GM04503 (cell line): ENCODE data around the gene AHRR.
"Not testable (repeated sequence)": the region's sequence is repeated elsewhere in the genome, so short reads cannot be mapped to it uniquely, and the experiment has no call there.

Source experiments
- DNase-seq: peaks from one replicate; pipeline ENCODE4 v3.0.0-alpha.2; 2012; ENCODE audit warnings: low read depth

AHRR gene

DNA sequence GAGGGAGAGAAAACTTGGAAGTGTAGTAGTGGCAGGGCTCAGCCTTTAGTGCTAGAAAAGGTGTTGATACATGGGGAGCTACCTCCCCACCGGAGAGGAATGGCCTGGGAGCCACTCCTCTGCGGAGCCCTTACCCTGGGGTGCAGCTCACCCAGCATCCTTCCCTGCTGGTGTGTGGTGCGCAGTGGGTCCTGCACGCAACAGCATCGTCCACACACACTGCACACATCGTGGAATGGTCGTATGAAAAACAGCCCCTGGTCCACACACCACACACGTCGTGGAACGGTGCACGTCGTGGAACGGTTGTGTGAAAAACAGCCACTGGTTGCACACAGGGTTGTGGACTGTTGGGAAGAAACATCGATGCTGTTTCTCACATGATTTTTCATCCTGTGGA, 16.1 kb upstream of the AHRR start:
- no peak for DNase-seq

- DNase-seq = no peak
Observed at GRCh38 chr5:306011-306805, 15.3 kb upstream of the AHRR start.

DNA sequence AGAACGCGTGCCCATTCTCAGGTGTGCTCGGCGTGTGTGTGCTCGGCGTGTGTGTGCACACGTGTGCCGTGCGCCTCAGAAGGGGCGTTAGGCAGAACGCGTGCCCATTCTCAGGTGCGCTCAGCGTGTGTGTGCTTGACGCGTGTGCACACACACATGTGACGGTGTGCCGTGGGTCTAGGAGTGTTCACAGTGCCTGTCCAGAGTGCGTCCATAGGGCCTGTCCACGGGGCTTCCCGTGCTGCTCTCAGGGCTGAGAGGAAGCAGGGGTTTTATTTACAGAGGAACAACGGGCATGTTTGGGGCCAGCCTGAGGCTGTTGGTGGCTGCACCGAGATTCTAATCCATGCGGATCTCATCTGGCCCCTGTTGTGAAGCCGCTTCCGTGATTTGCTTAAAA, 14.2 kb upstream of the AHRR start:
- DNase-seq = no peak

- no peak for DNase-seq
Observed at GRCh38 chr5:307794-308579, 13.5 kb upstream of the AHRR start.

- DNase-seq = no peak
Observed at GRCh38 chr5:308672-309271, 12.7 kb upstream of the AHRR start.

GRCh38 chr5:309831-310230, 11.7 kb upstream of the AHRR start:
- not testable (repeated sequence) for DNase-seq

- DNase-seq = no peak
Observed at GRCh38 chr5:310516-310915, 11.0 kb upstream of the AHRR start.

GRCh38 chr5:310941-311434, 10.5 kb upstream of the AHRR start:
- DNase-seq = no peak

GRCh38 chr5:311963-312362, 9.6 kb upstream of the AHRR start:
- no peak for DNase-seq

DNA sequence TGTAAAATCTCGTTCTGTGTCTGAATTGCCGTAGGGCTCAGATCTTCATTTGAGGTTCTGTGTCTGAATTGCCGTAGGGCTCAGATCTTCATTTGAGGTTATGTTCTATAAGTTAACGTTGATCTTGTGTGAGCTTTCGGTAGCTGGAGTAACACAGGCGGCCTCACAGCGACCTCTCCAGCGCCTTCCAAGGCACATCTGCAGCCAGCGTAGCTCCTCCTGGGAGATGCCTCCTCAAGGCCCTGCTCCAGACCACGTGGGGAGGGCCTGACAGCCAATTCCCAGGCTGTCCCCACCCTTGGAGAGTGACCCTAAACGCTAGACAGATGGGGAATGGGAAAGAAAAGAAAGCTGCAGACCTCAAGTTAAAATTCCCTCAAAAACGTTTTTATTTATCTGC, 8.7 kb upstream of the AHRR start:
- DNase-seq = no peak

DNA sequence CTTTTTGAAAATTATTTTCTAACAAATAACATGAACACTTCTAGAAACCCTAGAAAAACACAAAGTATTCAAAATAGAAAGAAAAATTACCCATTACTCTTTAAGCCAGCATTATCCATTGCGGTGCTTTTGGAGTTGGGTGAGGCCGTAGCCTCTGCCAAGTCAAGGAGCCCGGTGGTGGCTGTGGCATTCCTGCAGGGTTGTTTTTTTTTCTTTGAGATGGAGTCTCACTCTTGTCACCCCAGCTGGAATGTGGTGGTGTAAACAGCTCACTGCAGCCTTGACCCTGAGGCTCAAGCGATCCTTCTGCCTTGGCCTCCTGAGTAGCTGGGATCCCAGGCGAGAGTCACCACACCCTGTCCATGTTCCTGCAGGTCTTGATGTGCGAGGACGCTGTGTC, 8.2 kb upstream of the AHRR start:
- DNase-seq = no peak

GRCh38 chr5:313806-314376, 7.6 kb upstream of the AHRR start:
- DNase-seq = no peak

DNA sequence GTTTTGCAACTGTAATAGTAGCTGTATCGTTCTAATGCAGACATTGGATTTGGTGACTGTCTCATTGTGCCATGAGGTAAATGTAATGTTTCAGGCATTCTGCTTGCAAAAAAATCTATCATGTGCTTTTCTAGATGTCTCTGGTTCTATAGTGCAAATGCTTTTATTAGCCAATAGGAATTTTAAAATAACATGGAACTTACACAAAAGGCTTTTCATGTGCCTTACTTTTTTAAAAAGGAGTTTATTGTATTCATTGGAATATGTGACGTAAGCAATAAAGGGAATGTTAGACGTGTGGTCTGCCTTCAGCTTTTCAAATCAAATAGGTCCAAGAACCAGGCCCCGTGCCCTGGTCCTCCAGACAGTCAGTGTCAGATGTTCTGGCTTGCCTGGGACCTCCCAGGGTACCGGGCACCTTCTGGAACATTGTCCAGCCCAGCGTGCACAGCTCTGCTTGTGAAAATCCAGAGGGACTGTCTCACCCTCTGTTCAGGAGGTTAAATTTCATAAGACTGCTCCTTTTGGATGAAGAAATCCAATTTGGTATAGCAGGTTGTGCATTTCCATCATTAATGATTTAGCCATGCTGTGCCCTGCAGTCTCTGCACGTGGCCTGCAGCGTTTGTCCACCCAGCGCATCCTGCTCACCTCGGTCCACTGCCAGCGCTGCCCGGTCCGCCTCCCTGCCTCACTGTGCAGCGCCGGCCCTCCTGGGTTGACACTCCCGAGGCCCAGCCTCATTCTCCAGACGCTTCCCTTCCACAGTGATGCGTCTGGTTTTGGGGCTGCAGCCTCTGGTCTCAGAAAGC, 6.6 kb upstream of the AHRR start:
- DNase-seq = no peak

DNA sequence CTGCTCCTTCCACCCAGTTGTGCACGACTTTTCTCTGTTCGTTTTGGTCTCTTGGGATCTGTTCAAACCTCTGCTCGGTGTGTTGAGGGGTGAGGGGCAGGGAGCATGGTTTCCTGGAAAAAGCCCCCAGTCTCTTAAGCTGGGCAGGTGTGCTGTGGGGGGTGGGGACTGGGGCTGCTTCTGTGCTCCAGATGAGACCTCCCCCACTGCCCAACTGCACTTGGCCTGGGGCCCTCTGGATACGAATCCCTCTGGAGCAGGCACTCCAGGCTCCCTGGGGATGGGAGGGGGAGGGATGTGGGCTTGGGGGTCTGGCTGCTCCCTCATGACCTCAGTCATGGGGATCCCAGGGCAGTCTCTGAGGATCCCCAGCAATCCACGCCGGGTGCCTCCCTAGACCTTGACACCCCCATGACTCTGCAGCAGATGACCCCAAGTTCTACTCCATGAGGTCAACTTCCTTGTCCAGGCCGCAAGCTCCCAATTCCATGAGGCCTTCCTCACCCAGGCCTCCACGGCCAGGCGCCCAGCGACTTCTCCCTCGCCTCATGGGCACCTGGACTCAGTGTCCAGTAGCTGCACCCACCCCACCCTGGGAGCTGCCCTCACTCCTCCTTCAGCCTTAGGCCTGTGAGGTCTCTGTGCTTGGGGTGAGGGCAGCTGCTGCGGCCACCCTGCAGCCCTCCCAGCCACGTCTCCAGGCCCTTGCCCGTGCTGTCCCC, 5.9 kb upstream of the AHRR start:
- DNase-seq = no peak

GRCh38 chr5:316210-317085, 5.1 kb upstream of the AHRR start:
- DNase-seq = no peak

GRCh38 chr5:317086-317811, 4.3 kb upstream of the AHRR start:
- DNase-seq = no peak

- DNase-seq = peak; percentile 54
Observed at GRCh38 chr5:318341-318897, 3.1 kb upstream of the AHRR start.

DNA sequence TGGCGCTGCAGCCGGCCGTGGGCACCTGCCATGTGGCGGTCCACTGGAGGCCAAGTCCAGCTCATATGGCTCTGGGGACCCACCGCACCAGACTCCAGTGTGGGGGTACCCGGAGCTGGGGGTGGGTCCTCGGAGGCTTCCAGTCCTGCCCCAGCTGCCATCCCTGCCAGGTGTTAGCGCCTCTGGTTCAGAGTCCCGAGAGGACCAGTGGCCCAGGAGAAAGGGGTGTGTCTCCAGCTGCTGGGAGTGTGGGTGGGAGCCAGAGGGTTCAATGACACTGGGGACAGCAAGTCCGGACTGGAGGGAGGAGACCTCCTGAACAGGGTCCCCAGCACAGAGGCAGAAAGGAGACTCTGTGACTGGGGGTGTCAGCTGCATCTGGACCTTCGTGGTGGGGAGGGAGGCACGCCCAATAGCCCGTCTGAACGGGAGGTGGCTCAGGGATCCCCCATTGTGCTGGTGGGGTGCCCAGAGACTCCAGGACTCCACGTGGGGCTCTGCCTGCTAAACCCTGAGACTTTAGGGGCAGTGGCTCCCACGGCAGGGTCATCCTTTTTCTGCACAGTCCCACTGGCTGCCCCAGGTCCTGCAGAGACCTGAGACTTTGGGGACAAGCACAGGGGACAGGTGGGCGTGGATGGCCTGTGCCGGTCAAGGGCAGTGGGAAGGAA, 2.4 kb upstream of the AHRR start:
- DNase-seq = no peak
